K562 (cell line): ENCODE measurements around the gene STX1B. TPM values are rescaled to one million over a fixed set of nuclear protein-coding genes. Genes with fewer than 3 reads are reported as not detected.

Experiments
- ATF7 ChIP-seq: fragments of 450-650 bp; IDR thresholded peaks from 2 replicates; pipeline ENCODE4 v1.7.1; 2014; ENCODE audit warnings: mild to moderate bottlenecking, moderate library complexity
- CHD4 ChIP-seq: fragments of 200-600 bp; sonication (generic); IDR thresholded peaks from 3 replicates; pipeline ENCODE4 v1.6.1; 2012; ENCODE audit warnings: low read depth, mild to moderate bottlenecking, mixed read lengths, low read length, inconsistent platforms; ENCODE audit not compliant: insufficient read depth, insufficient replicate concordance, poor library complexity, severe bottlenecking
- DNMT1 ChIP-seq: fragments of 450-650 bp; IDR thresholded peaks from 2 replicates; pipeline ENCODE4 v1.6.1; 2016; ENCODE audit warnings: antibody characterized with exemption, mild to moderate bottlenecking
- ELF4 ChIP-seq: fragments of 450-650 bp; formaldehyde crosslinking; IDR thresholded peaks from 2 replicates; pipeline ENCODE4 v1.4.0; 2022; ENCODE audit warnings: missing genetic modification characterization
- FOS ChIP-seq: IDR thresholded peaks from 3 replicates; pipeline ENCODE4 v1.6.1; 2011; ENCODE audit not compliant: insufficient read length; ENCODE audit errors: extremely low read depth
- ILK ChIP-seq: fragments of 450-650 bp; IDR thresholded peaks from 2 replicates; pipeline ENCODE4 v1.6.1; 2016; ENCODE audit warnings: missing genetic modification characterization, low read depth, mild to moderate bottlenecking, missing compliant biosample characterization, moderate library complexity, borderline replicate concordance
- IRF2 ChIP-seq: sonication (generic); formaldehyde crosslinking; IDR thresholded peaks from 2 replicates; pipeline ENCODE4 v1.8.1; 2022; ENCODE audit warnings: mild to moderate bottlenecking, missing genetic modification reagents
- KHSRP ChIP-seq: fragments of 450-650 bp; IDR thresholded peaks from 2 replicates; pipeline ENCODE4 v1.6.1; 2017
- KLF16 ChIP-seq: IDR thresholded peaks from 2 replicates; pipeline ENCODE4 v1.6.1; 2016; ENCODE audit warnings: antibody characterized with exemption
- NBN ChIP-seq: fragments of 450-650 bp; IDR thresholded peaks from 2 replicates; pipeline ENCODE4 v1.6.1; 2016; ENCODE audit warnings: low read depth, mild to moderate bottlenecking
- NR2C1 ChIP-seq, 2 experiments: fragments of 450-650 bp; IDR thresholded peaks; 2 replicates each; pipeline ENCODE4 v1.6.1; 2017; ENCODE audit warnings: mild to moderate bottlenecking in 2 of 2, antibody characterized with exemption in 1 of 2, inconsistent platforms in 1 of 2, missing compliant biosample characterization in 1 of 2, missing genetic modification characterization in 1 of 2
- PBX2 ChIP-seq, 2 experiments: IDR thresholded peaks in 1 of 2; conservative IDR thresholded peaks in 1 of 2; 2 replicates each; pipeline ENCODE4 v1.6.1; 2016; ENCODE audit warnings: low read depth in 2 of 2, mild to moderate bottlenecking in 1 of 2, missing compliant biosample characterization in 1 of 2, missing genetic modification characterization in 1 of 2, moderate library complexity in 1 of 2
- PCBP2 ChIP-seq: fragments of 200-400 bp; formaldehyde crosslinking; IDR thresholded peaks from 2 replicates; pipeline ENCODE4 v1.6.1; 2018; ENCODE audit warnings: low read length, low read depth, mild to moderate bottlenecking, moderate library complexity; ENCODE audit not compliant: poor library complexity, severe bottlenecking
- RFX1 ChIP-seq: fragments of 450-650 bp; IDR thresholded peaks from 2 replicates; pipeline ENCODE4 v1.6.1; 2016; ENCODE audit warnings: mild to moderate bottlenecking, moderate library complexity
- SMARCA4 ChIP-seq: fragments of 450-650 bp; IDR thresholded peaks from 2 replicates; pipeline ENCODE4 v1.6.1; 2016
- TAF9B ChIP-seq: fragments of 450-650 bp; IDR thresholded peaks from 2 replicates; pipeline ENCODE4 v1.6.1; 2018; ENCODE audit warnings: mild to moderate bottlenecking; ENCODE audit not compliant: partially characterized antibody
- TCF3 ChIP-seq: sonication (generic); formaldehyde crosslinking; IDR thresholded peaks from 2 replicates; pipeline ENCODE4 v1.4.0; 2020; ENCODE audit warnings: mild to moderate bottlenecking, missing genetic modification reagents
- ZFP1 ChIP-seq: fragments of 450-650 bp; formaldehyde crosslinking; IDR thresholded peaks from 2 replicates; pipeline ENCODE4 v1.4.0; 2020; ENCODE audit warnings: mild to moderate bottlenecking, mixed read lengths
- ZNF197 ChIP-seq: fragments of 200-800 bp; sonication (Bioruptor generic); IDR thresholded peaks from 2 replicates; pipeline ENCODE4 v1.6.1; 2016; ENCODE audit warnings: low read depth, missing genetic modification characterization, missing compliant biosample characterization
- ZNF586 ChIP-seq: fragments of 450-650 bp; formaldehyde crosslinking; conservative IDR thresholded peaks from 2 replicates; pipeline ENCODE4 v1.4.0; 2020; ENCODE audit warnings: mild to moderate bottlenecking, moderate library complexity
- polyA plus RNA-seq, 8 experiments: library from polyadenylated mRNA; depleted of rRNA in 4 of 8; stranded (reverse) in 5 of 8; unstranded in 3 of 8; fragments of >200 nt; fragmentation: Nextera tagmentation in 2 of 8; fragmentation: Illumina TruSeq in 1 of 8; extraction: Ambion mirVana in 2 of 8; extraction: Trizol in 1 of 8; gene quantifications; 2 replicates each; pipeline versions ENCODE4 v1.2.1 to v1.2.3, GENCODE V29; 2011 to 2014; ENCODE audit warnings: inconsistent platforms in 1 of 8, missing spikeins in 1 of 8
- total RNA-seq, 7 experiments: library from RNA; depleted of rRNA in 6 of 7; stranded (reverse); fragments of >200 nt in 6 of 7; fragmentation: Illumina TruSeq in 2 of 7; extraction: Trizol in 2 of 7; gene quantifications; 2 replicates each; pipeline versions ENCODE4 v1.2.1 to v1.2.3, GENCODE V29; 2011 to 2021; ENCODE audit warnings: low replicate concordance in 1 of 7
- TF ChIP-seq, protein P1 (sequence below): sonication (generic); formaldehyde crosslinking; IDR thresholded peaks from 2 replicates; pipeline ENCODE4 v1.8.1; 2023; ENCODE audit warnings: missing genetic modification reagents, mild to moderate bottlenecking, borderline replicate concordance
- TF ChIP-seq, protein P2 (sequence below): fragments of 450-650 bp; formaldehyde crosslinking; conservative IDR thresholded peaks from 2 replicates; pipeline ENCODE4 v1.4.0; 2022; ENCODE audit warnings: mild to moderate bottlenecking, missing genetic modification characterization

Gene STX1B
- total and polyA plus RNA-seq, 9 of the 15 experiments (the other 6 are each of a cell fraction or from before 2014, with no cell fraction given) = 0.07 to 2.5 (median 0.86) TPM

- TF ChIP-seq NR2C1 (IDR thresholded peaks at IDR 0.05) (no peak), NR2C1 (tag; IDR thresholded peaks at IDR 0.05) (peak; percentile 57), ZFP1 (CRISPR knock-in tag) (no peak), ILK (tag) (no peak), TAF9B (no peak), KLF16 (no peak), ZNF197 (no peak), CHD4 (no peak), NBN (no peak), TCF3 (no peak), KHSRP (no peak), FOS (no peak), RFX1 (no peak), ELF4 (CRISPR knock-in tag) (no peak), SMARCA4 (peak; percentile 36; the same call in 1 of the 2 replicates), ZNF586 (CRISPR knock-in tag) (no peak), DNMT1 (no peak), PCBP2 (no peak), IRF2 (CRISPR knock-in tag) (no peak), PBX2 (CRISPR knock-in tag; IDR thresholded peaks at IDR 0.05; ENCODE audit: low read depth) (no peak), PBX2 (tag; conservative IDR thresholded peaks at IDR 0.05; ENCODE audit: low read depth) (no peak), ATF7 (no peak)
- TF ChIP-seq, protein P1, sequence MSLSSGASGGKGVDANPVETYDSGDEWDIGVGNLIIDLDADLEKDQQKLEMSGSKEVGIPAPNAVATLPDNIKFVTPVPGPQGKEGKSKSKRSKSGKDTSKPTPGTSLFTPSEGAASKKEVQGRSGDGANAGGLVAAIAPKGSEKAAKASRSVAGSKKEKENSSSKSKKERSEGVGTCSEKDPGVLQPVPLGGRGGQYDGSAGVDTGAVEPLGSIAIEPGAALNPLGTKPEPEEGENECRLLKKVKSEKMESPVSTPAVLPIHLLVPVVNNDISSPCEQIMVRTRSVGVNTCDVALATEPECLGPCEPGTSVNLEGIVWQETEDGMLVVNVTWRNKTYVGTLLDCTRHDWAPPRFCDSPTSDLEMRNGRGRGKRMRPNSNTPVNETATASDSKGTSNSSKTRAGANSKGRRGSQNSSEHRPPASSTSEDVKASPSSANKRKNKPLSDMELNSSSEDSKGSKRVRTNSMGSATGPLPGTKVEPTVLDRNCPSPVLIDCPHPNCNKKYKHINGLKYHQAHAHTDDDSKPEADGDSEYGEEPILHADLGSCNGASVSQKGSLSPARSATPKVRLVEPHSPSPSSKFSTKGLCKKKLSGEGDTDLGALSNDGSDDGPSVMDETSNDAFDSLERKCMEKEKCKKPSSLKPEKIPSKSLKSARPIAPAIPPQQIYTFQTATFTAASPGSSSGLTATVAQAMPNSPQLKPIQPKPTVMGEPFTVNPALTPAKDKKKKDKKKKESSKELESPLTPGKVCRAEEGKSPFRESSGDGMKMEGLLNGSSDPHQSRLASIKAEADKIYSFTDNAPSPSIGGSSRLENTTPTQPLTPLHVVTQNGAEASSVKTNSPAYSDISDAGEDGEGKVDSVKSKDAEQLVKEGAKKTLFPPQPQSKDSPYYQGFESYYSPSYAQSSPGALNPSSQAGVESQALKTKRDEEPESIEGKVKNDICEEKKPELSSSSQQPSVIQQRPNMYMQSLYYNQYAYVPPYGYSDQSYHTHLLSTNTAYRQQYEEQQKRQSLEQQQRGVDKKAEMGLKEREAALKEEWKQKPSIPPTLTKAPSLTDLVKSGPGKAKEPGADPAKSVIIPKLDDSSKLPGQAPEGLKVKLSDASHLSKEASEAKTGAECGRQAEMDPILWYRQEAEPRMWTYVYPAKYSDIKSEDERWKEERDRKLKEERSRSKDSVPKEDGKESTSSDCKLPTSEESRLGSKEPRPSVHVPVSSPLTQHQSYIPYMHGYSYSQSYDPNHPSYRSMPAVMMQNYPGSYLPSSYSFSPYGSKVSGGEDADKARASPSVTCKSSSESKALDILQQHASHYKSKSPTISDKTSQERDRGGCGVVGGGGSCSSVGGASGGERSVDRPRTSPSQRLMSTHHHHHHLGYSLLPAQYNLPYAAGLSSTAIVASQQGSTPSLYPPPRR = no peak
- TF ChIP-seq, protein P2, sequence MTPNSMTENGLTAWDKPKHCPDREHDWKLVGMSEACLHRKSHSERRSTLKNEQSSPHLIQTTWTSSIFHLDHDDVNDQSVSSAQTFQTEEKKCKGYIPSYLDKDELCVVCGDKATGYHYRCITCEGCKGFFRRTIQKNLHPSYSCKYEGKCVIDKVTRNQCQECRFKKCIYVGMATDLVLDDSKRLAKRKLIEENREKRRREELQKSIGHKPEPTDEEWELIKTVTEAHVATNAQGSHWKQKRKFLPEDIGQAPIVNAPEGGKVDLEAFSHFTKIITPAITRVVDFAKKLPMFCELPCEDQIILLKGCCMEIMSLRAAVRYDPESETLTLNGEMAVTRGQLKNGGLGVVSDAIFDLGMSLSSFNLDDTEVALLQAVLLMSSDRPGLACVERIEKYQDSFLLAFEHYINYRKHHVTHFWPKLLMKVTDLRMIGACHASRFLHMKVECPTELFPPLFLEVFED (CRISPR knock-in tag) = no peak
These were observed 41.7 kb upstream of the STX1B start (continued) for GRCh38 chr16:31052114-31052513.
